B cell (primary cell): ENCODE measurements around the gene LAMA3. TPM values are rescaled to one million over a fixed set of nuclear protein-coding genes. Genes with fewer than 3 reads are reported as not detected.

Source experiments
- ATAC-seq: fragments of 200-7000 bp; cut with Tn5 transposase; one replicate; pipeline ENCODE4 v1.10.0; 2021; ENCODE audit warnings: low read depth, mild to moderate bottlenecking, moderate number of reproducible peaks, moderate library complexity
- CTCF ChIA-PET: fragments of 350-600 bp; sonication (Branson Sonifier 250); formaldehyde crosslinking; loops from one replicate; lab custom pipeline; 2021; ENCODE audit warnings: antibody characterized with exemption, inconsistent platforms; lab: Charles Lee
- POLR2A ChIA-PET: fragments of 350-600 bp; sonication (Branson Sonifier 250); formaldehyde crosslinking; loops from one replicate; lab custom pipeline; 2021; ENCODE audit warnings: antibody characterized with exemption; lab: Charles Lee
- DNase-seq: peaks from one replicate; pipeline ENCODE4 v3.0.0; 2013
- H2AFZ ChIP-seq: 2 replicates; pipeline ENCODE4 v1.6.1; 2012; ENCODE audit warnings: mild to moderate bottlenecking, low read depth, low read length; ENCODE audit not compliant: insufficient read depth, poor library complexity, severe bottlenecking
- H3K27ac ChIP-seq, 2 donors: 1 replicate in 1 of 2; 2 replicates in 1 of 2; pipeline ENCODE4 v1.5.1; 2012 to 2013; ENCODE audit warnings: low read length in 2 of 2, mild to moderate bottlenecking in 2 of 2, moderate library complexity in 1 of 2
- H3K27me3 ChIP-seq, 4 experiments: fragments of 200-600 bp in 1 of 4; sonication (generic) in 1 of 4; replicated peaks in 1 of 4; 1 replicate in 2 of 4; 2 replicates in 2 of 4; pipeline versions ENCODE4 v1.6.1 to v1.7.0; 2013 to 2016; ENCODE audit warnings: low read length in 3 of 4, mild to moderate bottlenecking in 2 of 4, mixed read lengths in 1 of 4, moderate library complexity in 1 of 4; ENCODE audit not compliant: insufficient read depth in 4 of 4, control insufficient read depth in 3 of 4; ENCODE audit errors: control extremely low read depth in 1 of 4
- H3K36me3 ChIP-seq, 2 experiments: replicated peaks in 1 of 2; 1 replicate in 1 of 2; 2 replicates in 1 of 2; pipeline versions ENCODE4 v1.6.1 to v1.7.1; 2013; ENCODE audit warnings: low read length in 1 of 2; ENCODE audit not compliant: insufficient read depth in 2 of 2, control insufficient read depth in 1 of 2; ENCODE audit errors: control extremely low read depth in 1 of 2, extremely low read depth in 1 of 2
- H3K4me1 ChIP-seq, 2 donors: fragments of 200-600 bp in 1 of 2; sonication (generic) in 1 of 2; 1 replicate in 1 of 2; 2 replicates in 1 of 2; pipeline versions ENCODE4 v1.5.1 to v1.6.1; 2013 to 2017; ENCODE audit warnings: low read length in 2 of 2; ENCODE audit not compliant: control insufficient read depth in 2 of 2, insufficient read depth in 2 of 2
- H3K4me2 ChIP-seq: replicated peaks from 2 replicates; pipeline ENCODE3; 2012; ENCODE audit warnings: mild to moderate bottlenecking, low read depth, low read length; ENCODE audit not compliant: poor library complexity, severe bottlenecking
- H3K4me3 ChIP-seq, 5 experiments: fragments of 200-600 bp in 1 of 5; sonication (generic) in 1 of 5; 1 replicate in 3 of 5; 2 replicates in 2 of 5; pipeline versions ENCODE4 v1.5.1 to v1.7.0; 2011 to 2016; ENCODE audit warnings: low read length in 4 of 5, mild to moderate bottlenecking in 4 of 5, low read depth in 2 of 5, control low read depth in 1 of 5, moderate library complexity in 1 of 5; ENCODE audit not compliant: insufficient read depth in 1 of 5; ENCODE audit errors: control extremely low read depth in 1 of 5, extremely low read depth in 1 of 5
- H3K79me2 ChIP-seq: fragments of 200-600 bp; sonication (generic); one replicate; pipeline ENCODE4 v1.6.0; 2016; ENCODE audit warnings: low read length; ENCODE audit not compliant: control insufficient read depth, insufficient read depth
- H3K9ac ChIP-seq: fragments of 200-600 bp; sonication (generic); 2 replicates; pipeline ENCODE4 v1.6.1; 2017; ENCODE audit warnings: mild to moderate bottlenecking, low read length, moderate library complexity
- H3K9me3 ChIP-seq, 3 donors: one replicate each; pipeline versions ENCODE4 v1.6.1 to v1.7.1; 2013; ENCODE audit warnings: low read length in 2 of 3; ENCODE audit not compliant: control insufficient read depth in 2 of 3, insufficient read depth in 1 of 3; ENCODE audit errors: control extremely low read depth in 1 of 3
- H4K20me1 ChIP-seq: 2 replicates; pipeline ENCODE4 v1.6.0; 2012; ENCODE audit warnings: mild to moderate bottlenecking, low read length; ENCODE audit not compliant: insufficient read depth, control insufficient read depth, poor library complexity, severe bottlenecking
- H3K27ac Mint-ChIP-seq: one replicate; pipeline ENCODE4 v1.8.0; 2021; ENCODE audit warnings: mixed read lengths
- H3K27me3 Mint-ChIP-seq: one replicate; pipeline ENCODE4 v1.8.0; 2021; ENCODE audit warnings: mixed read lengths
- H3K4me1 Mint-ChIP-seq: one replicate; pipeline ENCODE4 v1.8.0; 2021; ENCODE audit warnings: mixed read lengths
- H3K4me3 Mint-ChIP-seq: one replicate; pipeline ENCODE4 v1.8.0; 2021; ENCODE audit warnings: mixed read lengths
- H3K9me3 Mint-ChIP-seq: one replicate; pipeline ENCODE4 v1.8.0; 2022; ENCODE audit warnings: mixed read lengths; ENCODE audit not compliant: insufficient read depth
- EZH2 ChIP-seq: IDR thresholded peaks from 2 replicates; pipeline ENCODE4 v1.6.1; 2012; ENCODE audit warnings: borderline replicate concordance, low read depth, mild to moderate bottlenecking, moderate library complexity, low read length; ENCODE audit not compliant: insufficient read depth, poor library complexity, severe bottlenecking
- WGBS: methylation state at CpG from one replicate; pipeline ENCODE4 v1.1.5; 2013; ENCODE audit warnings: missing lambda C conversion rate; ENCODE audit not compliant: insufficient coverage; 5-methylcytosine and 5-hydroxymethylcytosine counted together
- intact Hi-C: fragments of 100-400 bp; cut with micrococcal nuclease; formaldehyde crosslinking; loops from one replicate; pipeline ENCODE4 v1.10.0; 2022
- polyA plus RNA-seq: library from polyadenylated mRNA; depleted of rRNA; stranded (reverse); fragments of >200 nt; gene quantifications from 2 replicates; pipeline ENCODE4 v1.2.3, GENCODE V29; 2012
- total RNA-seq, 2 donors: library from RNA; stranded (reverse); fragments of 120-200 nt in 1 of 2; gene quantifications; 1 replicate in 1 of 2; 2 replicates in 1 of 2; pipeline versions ENCODE4 v1.2.3 to v1.2.4, GENCODE V29; 2013 to 2022
- TF ChIP-seq, protein P1 (sequence below): fragments of 200-600 bp; IDR thresholded peaks from one replicate; pipeline ENCODE4 v1.8.0; 2022; ENCODE audit warnings: antibody characterized with exemption, mild to moderate bottlenecking

The LAMA3 gene
- total and polyA plus RNA-seq, 2 donors (not counting 1 experiment from before 2014, with no cell fraction given) = 0.03 to 0.32 TPM

DNA sequence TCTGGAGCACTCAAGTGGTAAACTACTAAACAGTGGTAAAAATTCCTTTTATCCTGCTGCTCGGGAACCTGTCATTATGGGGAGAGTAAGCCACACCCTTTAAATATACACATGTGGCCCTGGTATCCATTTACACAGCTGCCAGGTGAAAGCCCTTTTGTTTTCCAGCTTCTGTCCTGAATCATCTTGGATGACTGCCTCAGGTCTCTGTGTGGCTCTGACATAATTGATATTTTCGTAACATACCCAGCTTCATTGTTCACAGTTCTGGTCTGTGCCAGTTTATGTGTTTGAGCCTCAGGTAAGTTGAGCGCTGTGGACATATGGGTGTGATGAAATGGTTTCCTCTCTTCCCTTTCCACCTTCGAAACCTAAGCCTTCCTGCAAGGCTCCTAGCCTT is 309.6 kb downstream of the LAMA3 start:
- no peak for TF ChIP-seq EZH2
- TF ChIP-seq, protein P1, sequence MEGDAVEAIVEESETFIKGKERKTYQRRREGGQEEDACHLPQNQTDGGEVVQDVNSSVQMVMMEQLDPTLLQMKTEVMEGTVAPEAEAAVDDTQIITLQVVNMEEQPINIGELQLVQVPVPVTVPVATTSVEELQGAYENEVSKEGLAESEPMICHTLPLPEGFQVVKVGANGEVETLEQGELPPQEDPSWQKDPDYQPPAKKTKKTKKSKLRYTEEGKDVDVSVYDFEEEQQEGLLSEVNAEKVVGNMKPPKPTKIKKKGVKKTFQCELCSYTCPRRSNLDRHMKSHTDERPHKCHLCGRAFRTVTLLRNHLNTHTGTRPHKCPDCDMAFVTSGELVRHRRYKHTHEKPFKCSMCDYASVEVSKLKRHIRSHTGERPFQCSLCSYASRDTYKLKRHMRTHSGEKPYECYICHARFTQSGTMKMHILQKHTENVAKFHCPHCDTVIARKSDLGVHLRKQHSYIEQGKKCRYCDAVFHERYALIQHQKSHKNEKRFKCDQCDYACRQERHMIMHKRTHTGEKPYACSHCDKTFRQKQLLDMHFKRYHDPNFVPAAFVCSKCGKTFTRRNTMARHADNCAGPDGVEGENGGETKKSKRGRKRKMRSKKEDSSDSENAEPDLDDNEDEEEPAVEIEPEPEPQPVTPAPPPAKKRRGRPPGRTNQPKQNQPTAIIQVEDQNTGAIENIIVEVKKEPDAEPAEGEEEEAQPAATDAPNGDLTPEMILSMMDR = no peak
- peaks cover 5 to 6% of the 10 kb centered on the region in 2 donors for H3K4me1 ChIP-seq
- peaks cover 28% of the 10 kb centered on the region for H3K4me1 Mint-ChIP-seq

GRCh38 chr18:24000613-24001490 is 311.6 kb downstream of the LAMA3 start:
- Histone ChIP-seq H4K20me1 (no peaks in the 10 kb centered on the region), H3K4me1 (peaks cover 8 to 10% of the 10 kb centered on the region in 2 donors), H3K9me3 (no peaks in the 10 kb centered on the region), H3K27me3 (no peaks in the 10 kb centered on the region), H3K79me2 (no peaks in the 10 kb centered on the region), H3K27ac (no peak overlapping the region), H3K9ac (no peak overlapping the region), H3K4me2 (peak overlapping the region; percentile 16), H3K4me3 (no peak overlapping the region), H3K36me3 (no peaks in the 10 kb centered on the region), H2AFZ (peak overlapping the region; percentile 55)
- no peaks in the 10 kb centered on the region for H3K9me3 Mint-ChIP-seq
- WGBS = 89% methylated on average over 6 of the region's 8 CpGs
- H3K27ac Mint-ChIP-seq = peak overlapping the region; percentile 37
- ChIA-PET CTCF (interaction anchor here (0.8 kb wide), 1 partner anchor 11 kb away, joined by 3 read pairs; no protein-coding TSS in a partner anchor), POLR2A (no interaction called here)
- ATAC-seq = no peak
- peaks cover 32% of the 10 kb centered on the region for H3K4me1 Mint-ChIP-seq
- TF ChIP-seq, protein P1 = no peak
- no peak for TF ChIP-seq EZH2
- peak overlapping the region; percentile 29 for H3K4me3 Mint-ChIP-seq
- H3K27me3 Mint-ChIP-seq = no peaks in the 10 kb centered on the region
- DNase-seq = no peak
- intact Hi-C loops = no loop called here

More for the DNA sequence above, 309.6 kb downstream of the LAMA3 start:
- Histone ChIP-seq H4K20me1 (no peaks in the 10 kb centered on the region), H2AFZ (no peak overlapping the region), H3K79me2 (no peaks in the 10 kb centered on the region), H3K4me3 (no peak overlapping the region), H3K36me3 (no peaks in the 10 kb centered on the region), H3K27ac (no peak overlapping the region), H3K27me3 (peaks cover 0 to 2% (median 0%) of the 10 kb centered on the region in 4 experiments), H3K9ac (no peak overlapping the region), H3K4me2 (no peak overlapping the region), H3K9me3 (no peaks in the 10 kb centered on the region)
- no peaks in the 10 kb centered on the region for H3K27me3 Mint-ChIP-seq
- ChIA-PET POLR2A (no interaction called here), CTCF (interaction anchor here (1.1 to 1.4 kb wide), 3 partner anchors 17 to 119 kb away, joined by 3 to 7 read pairs (median 3); no protein-coding TSS in a partner anchor)
- no peak overlapping the region for H3K4me3 Mint-ChIP-seq
- DNase-seq (no peak), ATAC-seq (no peak)
- no peak overlapping the region for H3K27ac Mint-ChIP-seq
- 0% methylated on average over 1 of the region's 4 CpGs for WGBS
- intact Hi-C loops = no loop called here
- no peaks in the 10 kb centered on the region for H3K9me3 Mint-ChIP-seq
